WTC11 (cell line): ENCODE measurements around the gene APLF.

Source experiments
- CREB1 ChIP-seq: sonication (generic); formaldehyde crosslinking; IDR thresholded peaks from 2 replicates; pipeline ENCODE4 v1.8.0; 2023; ENCODE audit warnings: mild to moderate bottlenecking, missing genetic modification reagents
- CTCF ChIP-seq: fragments of 200-600 bp; IDR thresholded peaks from 2 replicates; pipeline ENCODE4 v1.8.0; 2022; ENCODE audit warnings: antibody characterized with exemption
- TCF7 ChIP-seq: sonication (generic); formaldehyde crosslinking; IDR thresholded peaks from 2 replicates; pipeline ENCODE4 v1.8.0; 2022; ENCODE audit warnings: mild to moderate bottlenecking, low read depth, missing genetic modification reagents, moderate library complexity
- TEAD4 ChIP-seq: sonication (generic); formaldehyde crosslinking; IDR thresholded peaks from 2 replicates; pipeline ENCODE4 v1.8.0; 2022; ENCODE audit warnings: mild to moderate bottlenecking, missing genetic modification reagents

GRCh38 chr2:68579689-68580088 lies 112.3 kb downstream of the APLF start:
- TF ChIP-seq CTCF (no peak), CREB1 (CRISPR knock-in tag) (no peak), TCF7 (CRISPR knock-in tag) (no peak), TEAD4 (CRISPR knock-in tag) (no peak)
